ENCODE data around the gene CDC42BPB. TPM values are rescaled to one million over a fixed set of nuclear protein-coding genes. Genes with fewer than 3 reads are reported as not detected.

Gene CDC42BPB
- total and polyA plus RNA-seq, 12 donors = 41.1 to 108 (median 77.4) TPM

- Histone ChIP-seq H3K9me3 (replicated peaks in 1 of 3) (no peaks in the 10 kb centered on the region), H3K4me3 (no peak overlapping the region), H3K36me3 (replicated peaks in 1 of 2) (peaks cover 0 to 6% of the 10 kb centered on the region in 2 donors), H3K27me3 (no peaks in the 10 kb centered on the region), H3K4me1 (replicated peaks in 1 of 2) (no peaks in the 10 kb centered on the region), H3K27ac (no peak overlapping the region)
- TF ChIP-seq POLR2A (IDR thresholded peaks at IDR 0.05) = no peak
- no peak for TF ChIP-seq CTCF (IDR thresholded peaks at IDR 0.05)
- WGBS, 4 donors = 94 to 96% (median 95%) methylated on average over 34 to 38 of the region's 38 CpGs
- no peak for DNase-seq
- intact Hi-C loops (cut with DNase I) = no loop called here
These were observed 151.9 kb downstream of the CDC42BPB start for GRCh38 chr14:102905116-102906108.

GRCh38 chr14:102903889-102904512 is 153.3 kb downstream of the CDC42BPB start:
- peaks cover 0 to 6% of the 10 kb centered on the region in 2 donors for H3K36me3 ChIP-seq (replicated peaks in 1 of 2)
- H3K9me3 ChIP-seq (replicated peaks in 1 of 3) = no peaks in the 10 kb centered on the region
- no peaks in the 10 kb centered on the region for H3K27me3 ChIP-seq
- no peaks in the 10 kb centered on the region for H3K4me1 ChIP-seq (replicated peaks in 1 of 2)
- 87 to 98% (median 96%) methylated on average over 6 to 7 of the region's 7 CpGs for WGBS, 4 donors
- intact Hi-C loops (cut with DNase I) = no loop called here
- TF ChIP-seq POLR2A (IDR thresholded peaks at IDR 0.05) (no peak), CTCF (IDR thresholded peaks at IDR 0.05) (no peak)
- no peak overlapping the region for H3K4me3 ChIP-seq
- DNase-seq = no peak
- no peak overlapping the region for H3K27ac ChIP-seq

- intact Hi-C loops (cut with DNase I) = no loop called here
- WGBS, 4 donors = 92 to 97% (median 96%) methylated on average over 28 to 29 of the region's 29 CpGs
- Histone ChIP-seq H3K27me3 (no peaks in the 10 kb centered on the region), H3K4me3 (no peak overlapping the region), H3K4me1 (replicated peaks in 1 of 2) (no peaks in the 10 kb centered on the region), H3K9me3 (replicated peaks in 1 of 3) (no peaks in the 10 kb centered on the region), H3K36me3 (replicated peaks in 1 of 2) (peaks cover 0 to 6% of the 10 kb centered on the region in 2 donors), H3K27ac (no peak overlapping the region)
- no peak for TF ChIP-seq CTCF (IDR thresholded peaks at IDR 0.05)
- no peak for TF ChIP-seq POLR2A (IDR thresholded peaks at IDR 0.05)
- no peak for DNase-seq
These were observed 154.0 kb downstream of the CDC42BPB start for GRCh38 chr14:102903248-102903888.
